Ovary (tissue), 3 donors: ENCODE data around the gene CEP78.

ENCODE experiments used
- CTCF ChIP-seq, 3 donors: fragments of 450-650 bp in 2 of 3; fragments of 200-600 bp in 1 of 3; IDR thresholded peaks; one replicate each; pipeline versions ENCODE4 v1.5.1 to v1.8.0; 2016 to 2022; ENCODE audit warnings: antibody characterized with exemption in 3 of 3, mild to moderate bottlenecking in 1 of 3
- POLR2A ChIP-seq: fragments of 450-650 bp; IDR thresholded peaks from one replicate; pipeline ENCODE4 v1.6.1; 2017; ENCODE audit warnings: antibody characterized with exemption, mild to moderate bottlenecking, moderate library complexity
- donor health status: DM: no; HTN: no; CAD: no.

GRCh38 chr9:78289474-78289873 is 53.6 kb downstream of the CEP78 start:
- TF ChIP-seq CTCF (IDR thresholded peaks at IDR 0.05): no peak
- TF ChIP-seq POLR2A: no peak
